Activated CD4-positive, alpha-beta T cell treated with anti-CD3 and anti-CD28 coated beads, Interleukin-2, amount 10 ng/mL, durations not matched to agents 7 days and 5 days (primary cell): ENCODE measurements around the gene CLIC5. TPM values are rescaled to one million over a fixed set of nuclear protein-coding genes. Genes with fewer than 3 reads are reported as not detected.

ENCODE experiments used
- CTCF ChIA-PET: fragments of 350-600 bp; sonication (Branson Sonifier 250); formaldehyde crosslinking; loops from one replicate; lab custom pipeline; 2021; ENCODE audit warnings: antibody characterized with exemption; lab: Charles Lee
- POLR2A ChIA-PET: fragments of 350-600 bp; sonication (Branson Sonifier 250); formaldehyde crosslinking; loops from one replicate; lab custom pipeline; 2021; ENCODE audit warnings: antibody characterized with exemption; lab: Charles Lee
- DNase-seq: peaks from one replicate; pipeline ENCODE4 v3.0.0-alpha.2; 2020
- H3K27ac Mint-ChIP-seq: one replicate; pipeline ENCODE4 v1.8.0; 2021; ENCODE audit warnings: mild to moderate bottlenecking, moderate library complexity, mixed read lengths
- H3K27me3 Mint-ChIP-seq: one replicate; pipeline ENCODE4 v1.8.0; 2021; ENCODE audit warnings: mixed read lengths
- H3K36me3 Mint-ChIP-seq: one replicate; pipeline ENCODE4 v1.8.0; 2021; ENCODE audit warnings: low read depth, mixed read lengths
- H3K4me1 Mint-ChIP-seq: one replicate; pipeline ENCODE4 v1.8.0; 2021; ENCODE audit warnings: mixed read lengths
- H3K4me3 Mint-ChIP-seq: one replicate; pipeline ENCODE4 v1.8.0; 2021; ENCODE audit warnings: mild to moderate bottlenecking, moderate library complexity, mixed read lengths
- H3K9me3 Mint-ChIP-seq: one replicate; pipeline ENCODE4 v1.8.0; 2021; ENCODE audit warnings: mixed read lengths
- total RNA-seq, 2 experiments: library from RNA; stranded (reverse); gene quantifications; one replicate each; pipeline ENCODE4 v1.2.3, GENCODE V29; 2021

Gene CLIC5
- total RNA-seq, 2 experiments from 2014 or later = 3.7 to 3.8 TPM

DNA sequence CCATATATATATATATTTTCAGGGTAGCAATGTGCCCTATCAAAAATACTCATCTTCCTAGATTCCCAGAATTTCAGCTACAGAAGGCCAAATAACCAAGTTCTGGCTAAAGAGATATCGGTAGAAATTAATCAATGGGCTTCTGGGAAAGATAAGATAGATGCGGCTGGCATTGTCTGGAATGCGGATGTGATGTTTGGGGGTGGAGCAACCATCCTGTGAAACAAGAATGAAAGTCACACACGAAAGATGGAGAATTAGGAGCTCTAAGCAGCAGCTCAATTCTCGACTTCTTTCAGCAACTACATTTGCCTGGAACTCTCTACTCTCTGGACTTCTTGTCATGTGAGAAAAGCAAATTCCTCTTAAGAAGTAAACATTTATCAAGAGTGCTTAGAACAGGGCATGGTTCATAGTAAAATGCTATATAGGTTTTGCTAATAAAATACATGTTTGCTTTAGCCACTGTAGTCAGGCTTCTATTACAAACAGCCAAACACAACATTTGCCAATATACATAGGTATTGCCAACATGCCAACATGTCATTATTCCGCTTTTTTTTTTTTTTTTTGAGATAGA, 90.8 kb downstream of the CLIC5 start:
- DNase-seq = no peak
- Mint-ChIP-seq H3K4me3 (no peak overlapping the region), H3K4me1 (peaks cover 43% of the 10 kb centered on the region), H3K9me3 (no peaks in the 10 kb centered on the region), H3K27me3 (no peaks in the 10 kb centered on the region), H3K36me3 (no peaks in the 10 kb centered on the region), H3K27ac (no peak overlapping the region)
- ChIA-PET CTCF (interaction anchor here (0.6 to 3.6 kb wide), 5 partner anchors 65 to 1449 kb away, joined by 3 to 17 read pairs (median 4); no protein-coding TSS in a partner anchor), POLR2A (no interaction called here)

DNA sequence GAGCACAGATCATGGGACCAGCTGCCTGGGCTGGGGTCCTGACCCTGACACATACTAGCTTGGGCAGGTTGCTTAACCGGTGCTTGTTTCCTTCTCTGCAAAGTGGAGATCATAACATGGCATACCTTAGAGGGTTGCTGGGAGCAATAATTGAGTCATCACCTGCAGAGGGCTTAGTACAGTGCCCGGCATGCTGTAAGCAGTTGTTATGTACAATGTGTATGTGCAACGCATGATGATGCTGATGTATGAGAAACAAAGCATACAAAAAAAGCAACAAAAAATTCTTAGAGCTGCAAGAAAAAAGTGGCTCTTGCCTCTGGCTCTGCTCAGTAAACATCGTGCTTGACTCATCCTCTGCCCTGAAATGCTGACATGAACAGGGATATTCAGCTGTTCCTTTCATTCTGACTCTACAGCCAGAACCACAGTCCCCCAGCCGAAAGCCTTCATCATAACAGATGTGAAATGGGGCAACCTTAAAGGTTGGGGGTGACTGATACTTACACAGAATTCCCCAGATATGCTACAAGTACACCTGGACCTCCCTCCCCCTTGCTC, 91.7 kb downstream of the CLIC5 start:
- Mint-ChIP-seq H3K4me1 (peaks cover 43% of the 10 kb centered on the region), H3K9me3 (no peaks in the 10 kb centered on the region), H3K27me3 (no peaks in the 10 kb centered on the region), H3K27ac (peak overlapping the region; percentile 7), H3K36me3 (no peaks in the 10 kb centered on the region), H3K4me3 (no peak overlapping the region)
- POLR2A ChIA-PET = interaction anchor here (0.6 kb wide), 1 partner anchor 101 kb away, joined by 3 read pairs; no protein-coding TSS in a partner anchor
- peak; percentile 33 for DNase-seq
- CTCF ChIA-PET = interaction anchor here (0.9 to 3.6 kb wide), 9 partner anchors 66 to 1448 kb away, joined by 3 to 17 read pairs (median 4); no protein-coding TSS in a partner anchor

DNA sequence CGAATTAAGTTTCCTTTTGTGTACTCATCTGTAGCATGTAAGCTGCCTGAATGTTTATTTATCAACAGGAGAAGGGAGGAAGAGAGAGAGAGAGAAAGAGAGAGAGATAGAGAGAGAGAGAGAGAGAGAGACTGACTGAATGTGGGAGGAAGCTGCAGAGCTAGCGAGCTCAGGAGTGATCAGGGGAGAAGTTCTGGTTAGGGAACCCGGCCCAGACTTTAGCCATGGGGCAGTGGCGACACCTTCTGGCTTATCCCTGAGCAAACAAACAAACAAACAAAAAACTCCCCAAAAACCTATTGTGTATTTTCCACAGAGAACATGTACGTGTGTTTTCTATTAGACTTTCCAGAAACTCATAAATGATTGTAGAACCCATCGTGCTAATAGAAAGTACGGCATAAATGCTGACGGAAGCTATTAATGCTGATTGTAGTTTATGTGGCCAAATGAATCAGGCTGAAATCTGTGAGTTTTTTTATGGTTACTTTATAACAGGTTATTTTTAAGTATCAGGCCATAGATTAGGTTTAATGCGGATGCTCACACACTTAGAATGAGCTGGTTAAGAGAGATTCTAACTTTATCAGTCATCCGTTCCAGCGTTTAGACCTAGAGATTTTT, 92.8 kb downstream of the CLIC5 start:
- Mint-ChIP-seq H3K27ac (peak overlapping the region; percentile 58), H3K4me3 (no peak overlapping the region), H3K36me3 (no peaks in the 10 kb centered on the region), H3K27me3 (no peaks in the 10 kb centered on the region), H3K9me3 (no peaks in the 10 kb centered on the region), H3K4me1 (peaks cover 43% of the 10 kb centered on the region)
- CTCF ChIA-PET = interaction anchor here (0.6 to 3.6 kb wide), 40 partner anchors 9 to 1447 kb away, joined by 3 to 17 read pairs (median 3); no protein-coding TSS in a partner anchor
- DNase-seq = peak; percentile 76
- POLR2A ChIA-PET = interaction anchor here (1.0 kb wide), 1 partner anchor 121 kb away, joined by 4 read pairs; no protein-coding TSS in a partner anchor

DNA sequence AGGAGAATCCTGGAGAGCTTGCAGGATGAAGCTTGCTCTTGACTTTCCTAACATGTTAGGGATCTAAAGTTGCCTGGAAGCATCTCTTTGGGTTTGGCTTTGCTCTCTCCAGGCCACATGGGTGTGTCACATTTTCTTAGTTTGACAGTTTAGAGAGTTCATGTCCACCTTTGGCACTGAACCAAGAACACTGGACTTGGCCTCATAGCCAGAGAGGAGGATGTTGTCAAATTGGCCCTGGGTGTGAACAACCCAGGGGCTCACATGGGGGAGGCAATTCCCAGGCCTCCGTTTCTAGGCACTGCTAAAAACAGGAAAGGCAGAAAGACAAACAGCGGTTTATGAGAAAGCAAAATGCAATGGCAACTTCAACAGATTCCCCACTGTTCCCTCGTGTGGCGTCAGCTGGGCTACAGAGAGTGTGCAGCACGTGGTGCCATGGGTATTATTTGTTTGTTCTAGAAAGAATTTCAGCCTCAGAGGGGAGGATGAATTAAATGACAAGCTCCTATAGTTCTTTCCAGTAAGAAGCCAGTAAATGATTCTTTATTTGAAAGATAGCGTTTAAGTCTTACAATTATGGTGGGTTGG, 93.9 kb downstream of the CLIC5 start:
- peaks cover 39% of the 10 kb centered on the region for H3K4me1 Mint-ChIP-seq
- POLR2A ChIA-PET = no interaction called here
- no peak for DNase-seq

DNA sequence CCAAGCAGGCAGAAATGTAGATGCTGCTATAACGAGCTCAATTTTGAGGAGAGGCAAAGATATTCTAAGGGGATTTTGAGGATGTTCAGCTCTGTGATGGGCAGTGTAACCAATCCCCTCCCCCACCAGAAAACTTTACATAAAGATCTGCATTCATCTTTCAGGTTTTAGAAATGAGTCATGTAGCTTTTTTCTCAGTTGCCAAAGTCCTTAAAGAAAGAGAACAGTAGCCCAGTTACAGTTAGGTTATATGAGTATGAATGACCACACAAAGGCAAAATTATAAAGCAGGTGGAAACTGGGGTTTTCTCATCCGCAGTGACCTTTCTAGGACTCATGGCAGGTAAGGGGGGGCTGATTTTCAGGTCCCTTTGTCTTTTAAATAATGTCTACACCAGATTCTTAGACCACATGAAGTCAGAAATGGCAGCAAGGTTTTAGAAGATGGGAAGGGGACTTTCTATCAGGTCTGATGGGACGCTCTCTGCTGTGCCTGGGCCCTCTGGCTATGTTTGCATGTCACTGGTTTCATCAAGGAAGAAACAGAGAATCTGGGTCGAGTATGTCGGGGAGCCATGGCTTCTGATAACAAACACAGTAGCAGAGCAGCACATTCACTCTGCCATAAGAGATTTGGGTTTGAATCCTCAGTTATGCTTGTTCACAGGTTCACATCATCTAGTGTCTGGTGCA, 94.7 kb downstream of the CLIC5 start:
- DNase-seq = no peak
- no peaks in the 10 kb centered on the region for H3K36me3 Mint-ChIP-seq
- peak overlapping the region; percentile 1 for H3K27ac Mint-ChIP-seq
- H3K27me3 Mint-ChIP-seq = no peaks in the 10 kb centered on the region
- ChIA-PET CTCF (interaction anchor here (0.6 to 3.6 kb wide), 8 partner anchors 9 to 1445 kb away, joined by 3 to 17 read pairs (median 4); no protein-coding TSS in a partner anchor), POLR2A (interaction anchor here (0.6 kb wide), 2 partner anchors 69 to 501 kb away, joined by 3 to 6 read pairs; no protein-coding TSS in a partner anchor)
- H3K4me1 Mint-ChIP-seq = peaks cover 36% of the 10 kb centered on the region
- H3K9me3 Mint-ChIP-seq = no peaks in the 10 kb centered on the region
- H3K4me3 Mint-ChIP-seq = no peak overlapping the region

More for the DNA sequence above, 93.9 kb downstream of the CLIC5 start:
- Mint-ChIP-seq H3K9me3 (no peaks in the 10 kb centered on the region), H3K27ac (no peak overlapping the region), H3K27me3 (no peaks in the 10 kb centered on the region), H3K36me3 (no peaks in the 10 kb centered on the region), H3K4me3 (no peak overlapping the region)
- CTCF ChIA-PET = interaction anchor here (0.6 to 3.6 kb wide), 23 partner anchors 10 to 1446 kb away, joined by 3 to 17 read pairs (median 4); no protein-coding TSS in a partner anchor

DNA sequence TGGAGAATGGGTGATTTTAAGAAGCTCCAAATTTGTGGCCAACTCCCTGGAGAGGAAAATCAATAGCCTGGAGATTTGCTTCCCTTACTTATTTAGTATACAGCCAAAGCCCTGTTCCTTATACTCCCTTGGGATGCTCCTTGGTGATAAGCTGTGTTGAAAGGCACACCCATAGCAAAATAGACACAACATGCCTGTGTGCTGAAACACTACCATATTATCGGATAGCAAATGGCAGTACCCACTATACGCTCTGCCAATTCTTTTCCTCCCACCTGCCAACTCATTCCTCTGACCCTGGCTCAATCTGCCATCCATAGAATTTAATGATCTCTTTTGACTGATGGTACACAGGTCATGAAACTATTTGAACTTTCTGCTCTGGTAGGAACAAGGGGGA, 98.2 kb downstream of the CLIC5 start:
- Mint-ChIP-seq H3K9me3 (no peaks in the 10 kb centered on the region), H3K27ac (no peak overlapping the region), H3K36me3 (no peaks in the 10 kb centered on the region), H3K4me1 (peaks cover 19% of the 10 kb centered on the region), H3K4me3 (no peak overlapping the region), H3K27me3 (no peaks in the 10 kb centered on the region)
- CTCF ChIA-PET = no interaction called here
- POLR2A ChIA-PET = no interaction called here
- no peak for DNase-seq

DNA sequence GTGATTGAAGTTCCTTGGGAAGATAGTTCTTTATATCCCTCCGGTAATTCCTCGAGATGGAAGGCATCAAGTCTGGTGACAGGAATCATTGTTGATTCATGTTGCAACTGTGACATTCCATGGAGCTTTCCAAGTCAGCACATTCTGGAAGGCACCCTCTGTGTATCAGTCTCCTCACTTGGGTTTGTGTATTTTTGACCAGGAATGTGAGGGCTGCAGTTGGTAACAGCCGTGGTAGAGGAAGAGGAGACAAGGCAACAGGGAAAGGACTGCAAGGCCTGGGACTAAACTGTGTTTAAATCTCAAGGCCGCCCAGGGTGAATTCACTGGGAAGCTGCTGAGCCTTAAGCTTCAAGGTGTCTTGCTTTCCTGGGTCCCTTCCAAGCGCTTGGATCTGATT, 99.0 kb downstream of the CLIC5 start:
- H3K4me3 Mint-ChIP-seq = no peak overlapping the region
- no peaks in the 10 kb centered on the region for H3K27me3 Mint-ChIP-seq
- CTCF ChIA-PET = no interaction called here
- no peak for DNase-seq
- H3K4me1 Mint-ChIP-seq = peaks cover 14% of the 10 kb centered on the region
- H3K27ac Mint-ChIP-seq = no peak overlapping the region
- no peaks in the 10 kb centered on the region for H3K9me3 Mint-ChIP-seq
- no peaks in the 10 kb centered on the region for H3K36me3 Mint-ChIP-seq
- POLR2A ChIA-PET = no interaction called here

DNA sequence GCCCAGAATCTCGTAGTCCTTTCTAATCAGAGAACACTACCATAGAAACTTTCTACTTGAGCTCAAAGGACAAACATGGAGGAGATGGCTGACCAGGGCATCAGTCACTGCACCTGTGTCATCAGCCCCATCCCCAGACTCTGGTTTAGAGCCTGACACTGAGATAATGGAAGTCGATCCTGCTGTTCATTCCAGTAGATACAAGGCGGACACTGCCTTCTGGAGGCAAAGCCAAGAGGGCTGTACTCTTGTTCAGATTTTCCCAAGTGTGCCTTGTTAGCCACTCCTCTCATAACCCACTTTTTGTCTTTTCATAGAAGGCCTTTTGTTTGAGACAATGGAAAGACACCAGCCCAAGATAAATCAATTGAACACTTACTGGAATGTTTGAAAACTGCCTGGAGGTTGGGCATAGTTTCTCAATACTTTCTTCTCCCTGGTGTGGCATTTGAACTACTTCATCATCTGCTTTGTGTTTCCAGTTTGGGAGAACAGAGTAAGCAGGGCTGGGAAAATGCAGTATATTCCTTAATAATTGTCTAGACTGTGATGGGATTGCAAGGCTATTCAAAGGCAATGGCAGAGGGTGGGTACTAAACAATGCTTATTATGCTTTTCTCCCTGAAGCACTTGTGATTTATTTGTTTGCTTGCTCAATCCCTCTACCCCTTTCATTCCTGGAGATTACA, 99.7 kb downstream of the CLIC5 start:
- Mint-ChIP-seq H3K36me3 (no peaks in the 10 kb centered on the region), H3K4me3 (no peak overlapping the region), H3K27me3 (no peaks in the 10 kb centered on the region), H3K27ac (no peak overlapping the region), H3K9me3 (no peaks in the 10 kb centered on the region), H3K4me1 (peaks cover 6% of the 10 kb centered on the region)
- CTCF ChIA-PET = interaction anchor here (1.7 kb wide), 1 partner anchor 213 kb away, joined by 4 read pairs; no protein-coding TSS in a partner anchor
- DNase-seq = no peak
- POLR2A ChIA-PET = interaction anchor here (0.7 kb wide), 1 partner anchor 71 kb away, joined by 4 read pairs; no protein-coding TSS in a partner anchor

DNA sequence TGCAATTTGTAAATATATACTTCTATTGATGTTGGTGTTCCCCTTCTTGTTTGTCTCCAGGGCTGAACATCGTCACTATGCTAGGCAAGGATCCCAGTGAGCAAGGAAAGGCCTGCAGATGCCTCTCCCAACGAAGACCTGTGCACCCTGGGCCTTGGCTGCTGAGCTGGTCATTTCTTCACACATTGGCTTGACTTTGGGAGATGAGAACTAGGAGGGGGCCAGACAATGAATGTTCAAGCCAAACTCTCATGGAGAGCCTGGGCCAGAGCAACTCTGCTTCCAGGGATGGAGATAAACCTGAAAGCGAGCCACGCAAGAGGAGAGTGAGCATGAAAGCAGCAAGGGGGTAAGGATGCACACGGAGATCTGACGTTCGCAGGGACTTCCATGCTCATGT, 104.0 kb downstream of the CLIC5 start:
- Mint-ChIP-seq H3K4me3 (no peak overlapping the region), H3K36me3 (no peaks in the 10 kb centered on the region), H3K27ac (no peak overlapping the region), H3K27me3 (peaks cover 7% of the 10 kb centered on the region), H3K9me3 (peaks cover 3% of the 10 kb centered on the region), H3K4me1 (no peaks in the 10 kb centered on the region)
- no peak for DNase-seq
- ChIA-PET POLR2A (no interaction called here), CTCF (interaction anchor here (0.9 to 2.5 kb wide), 5 partner anchors 9 to 169 kb away, joined by 3 to 9 read pairs (median 4); no protein-coding TSS in a partner anchor)

DNA sequence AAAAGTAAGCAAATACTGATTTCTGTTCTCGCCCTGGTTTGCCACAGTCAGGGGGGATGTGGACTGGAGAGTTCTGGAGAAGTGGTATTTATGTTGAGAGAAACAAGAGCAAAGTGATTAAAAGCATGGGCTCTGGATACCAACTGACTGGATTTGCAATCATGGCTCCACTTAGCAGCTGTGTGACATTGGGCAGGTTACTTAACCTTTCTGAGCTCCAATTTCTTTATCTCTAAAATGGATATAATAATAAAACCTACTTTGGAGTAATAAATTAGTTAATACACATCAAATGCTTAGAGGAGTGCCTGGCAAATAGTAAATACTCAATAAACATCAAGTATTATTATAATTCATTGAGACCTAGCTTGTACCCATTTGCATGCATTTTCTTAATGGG, 111.7 kb downstream of the CLIC5 start:
- no peak for DNase-seq
- ChIA-PET POLR2A (no interaction called here), CTCF (interaction anchor here (1.1 to 1.5 kb wide), 2 partner anchors 9 to 184 kb away, joined by 3 to 5 read pairs; no protein-coding TSS in a partner anchor)
- H3K36me3 Mint-ChIP-seq = no peaks in the 10 kb centered on the region
- no peak overlapping the region for H3K4me3 Mint-ChIP-seq
- H3K27ac Mint-ChIP-seq = no peak overlapping the region
- no peaks in the 10 kb centered on the region for H3K4me1 Mint-ChIP-seq
- peaks cover 8% of the 10 kb centered on the region for H3K27me3 Mint-ChIP-seq
- H3K9me3 Mint-ChIP-seq = peaks cover 3% of the 10 kb centered on the region

DNA sequence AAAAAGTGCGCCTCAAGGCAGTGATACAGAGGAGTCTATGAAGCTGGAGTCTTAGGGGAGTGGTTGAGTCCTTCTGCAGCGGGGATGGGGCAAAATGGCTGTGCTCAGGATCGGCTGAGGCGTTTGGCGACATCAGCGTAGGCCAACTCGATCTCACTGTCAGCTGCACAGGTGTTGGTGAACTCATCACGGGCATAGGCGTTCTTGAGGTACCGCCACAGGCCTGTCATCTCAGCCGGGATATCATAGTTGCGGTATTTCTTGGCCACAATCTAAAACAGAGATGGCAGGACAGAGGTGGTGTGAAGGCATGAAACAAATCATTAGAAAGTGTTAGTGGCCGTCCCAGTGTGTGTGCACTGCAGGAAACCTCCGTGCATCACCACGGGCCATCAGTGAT, 112.7 kb downstream of the CLIC5 start:
- Mint-ChIP-seq H3K4me3 (no peak overlapping the region), H3K36me3 (no peaks in the 10 kb centered on the region), H3K27me3 (peaks cover 8% of the 10 kb centered on the region), H3K4me1 (no peaks in the 10 kb centered on the region), H3K27ac (no peak overlapping the region), H3K9me3 (no peaks in the 10 kb centered on the region)
- no peak for DNase-seq
- CTCF ChIA-PET = no interaction called here
- POLR2A ChIA-PET = no interaction called here
